Body of pancreas (tissue), 4 donors: Measurements from ENCODE around the gene PEPD. TPM values are rescaled to one million over a fixed set of nuclear protein-coding genes. Genes with fewer than 3 reads are reported as not detected.
A peak's percentile ranks its signal among the peaks of the same experiment; 100 is the strongest.

Source experiments
- ATAC-seq: fragments of 150-250 bp; one replicate; pipeline ENCODE4 v1.9.1; 2016
- DNase-seq, 4 donors: peaks; one replicate each; pipeline ENCODE4 v3.0.0-alpha.2; 2019
- H3K27ac ChIP-seq, 4 donors: fragments of 200-600 bp; sonication (generic); 1 replicate in 3 of 4; 2 replicates in 1 of 4; pipeline versions ENCODE4 v1.5.1 to v1.6.1; 2016 to 2019; ENCODE audit warnings: mild to moderate bottlenecking in 1 of 4, mixed read lengths in 1 of 4, moderate library complexity in 1 of 4
- H3K27me3 ChIP-seq, 2 donors: fragments of 200-600 bp; sonication (generic); one replicate each; pipeline ENCODE4 v1.6.0; 2016; ENCODE audit warnings: mild to moderate bottlenecking in 1 of 2
- H3K36me3 ChIP-seq, 2 donors: fragments of 200-600 bp; sonication (generic); replicated peaks in 1 of 2; 2 replicates each; pipeline ENCODE4 v1.5.1; 2016; ENCODE audit warnings: low read depth in 2 of 2; ENCODE audit not compliant: insufficient read depth in 1 of 2
- H3K4me1 ChIP-seq: fragments of 200-600 bp; sonication (generic); one replicate; pipeline ENCODE4 v1.6.0; 2016
- H3K4me3 ChIP-seq, 2 donors: fragments of 200-600 bp; sonication (generic); 1 replicate in 1 of 2; 2 replicates in 1 of 2; pipeline ENCODE4 v1.5.1; 2016 to 2019
- H3K9me3 ChIP-seq, 3 donors: fragments of 200-600 bp; sonication (generic); 1 replicate in 2 of 3; 2 replicates in 1 of 3; pipeline ENCODE4 v1.5.1; 2016
- POLR2A ChIP-seq, 3 donors: fragments of 450-650 bp; IDR thresholded peaks; one replicate each; pipeline ENCODE4 v1.6.1; 2016; ENCODE audit warnings: antibody characterized with exemption in 3 of 3, mild to moderate bottlenecking in 2 of 3
- WGBS, 2 donors: methylation state at CpG; one replicate each; pipeline ENCODE4 v1.1.5; 2017; 5-methylcytosine and 5-hydroxymethylcytosine counted together
- intact Hi-C: fragments of 100-400 bp; cut with DNase I; formaldehyde crosslinking; loops from one replicate; pipeline ENCODE4 v1.15.1; 2023
- total RNA-seq, 2 donors: library from RNA; depleted of rRNA; stranded (reverse); fragments of >200 nt; gene quantifications; one replicate each; pipeline ENCODE4 v1.1.0, GENCODE V29; 2016
- TF ChIP-seq, protein P1 (sequence below), 7 experiments: fragments of 450-650 bp in 4 of 7; fragments of 200-600 bp in 3 of 7; sonication (generic) in 3 of 7; IDR thresholded peaks; one replicate each; pipeline ENCODE4 v1.5.1; 2016 to 2019; ENCODE audit warnings: antibody characterized with exemption in 7 of 7

PEPD gene
- total RNA-seq, 2 donors from 2014 or later, result 33.2 to 54.7 TPM

DNA sequence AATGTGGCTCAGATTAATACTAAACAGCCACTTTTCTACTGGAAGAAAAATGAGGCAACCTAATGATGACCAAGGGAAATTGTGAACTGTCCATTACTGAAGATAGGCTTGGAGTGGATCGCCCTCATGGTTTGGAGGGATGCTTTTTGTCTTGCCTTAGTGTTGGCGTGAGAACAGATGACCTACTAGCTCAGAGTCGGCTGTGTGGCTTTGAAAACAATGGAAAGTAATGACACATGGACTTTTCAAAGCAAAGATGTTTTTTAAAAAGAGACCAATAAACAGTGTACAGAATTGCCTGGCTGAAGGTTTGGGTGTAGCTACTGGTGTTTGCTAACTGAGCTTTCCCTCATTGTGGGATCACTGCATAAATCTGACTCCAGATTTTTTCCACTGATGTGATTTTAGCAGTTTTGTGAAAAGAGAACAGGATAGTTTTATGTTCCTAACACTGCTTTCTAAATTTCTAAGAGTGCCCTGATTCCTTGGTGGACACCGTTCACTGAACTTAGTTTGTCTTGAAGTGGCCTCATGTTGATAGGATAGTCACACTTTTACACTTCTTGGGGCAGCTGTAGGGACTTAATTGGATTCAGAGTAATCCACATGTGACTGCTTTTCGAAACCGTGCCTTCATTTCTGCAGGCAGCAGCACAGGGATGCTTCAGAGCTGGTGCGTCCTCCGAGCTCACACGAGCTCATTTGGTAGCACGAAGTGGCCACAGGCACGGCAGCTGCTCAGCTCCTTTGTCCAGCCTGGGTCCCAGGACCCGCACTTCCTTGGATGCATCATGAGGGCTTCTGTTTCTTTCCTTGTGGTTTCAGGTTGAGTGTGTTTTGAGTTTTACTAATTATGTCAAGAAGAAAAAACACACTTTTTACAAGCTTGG lies 143.8 kb downstream of the PEPD start:
- no peak for ATAC-seq

DNA sequence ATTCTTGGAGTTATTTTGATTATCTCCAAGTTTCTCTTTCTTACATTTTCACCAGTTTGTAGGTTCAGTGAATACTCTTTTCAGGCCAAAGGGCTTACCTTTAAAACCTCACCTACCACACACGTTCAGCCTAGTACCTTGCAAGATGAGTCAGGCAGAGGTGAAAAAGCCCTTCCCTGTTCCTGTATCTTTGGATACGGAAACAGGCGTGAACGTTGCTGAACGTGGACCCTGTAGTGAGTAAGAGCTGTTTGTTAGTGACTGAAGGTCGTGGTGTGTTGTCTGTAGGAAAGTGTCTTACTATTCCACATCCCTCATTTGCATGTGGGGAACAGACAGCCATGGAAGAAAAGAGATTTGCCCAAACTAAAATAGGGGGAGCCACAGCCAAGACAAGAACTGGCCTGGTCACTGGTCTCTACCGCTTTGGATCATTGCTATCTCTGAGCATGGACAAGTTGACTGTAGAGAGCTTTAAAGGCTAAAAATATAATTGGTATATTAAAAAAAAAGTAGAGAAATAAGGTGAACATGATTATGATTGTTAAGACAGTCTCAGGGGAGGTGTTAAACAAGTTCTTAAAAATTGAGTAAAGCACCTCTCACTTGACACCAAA lies 144.5 kb downstream of the PEPD start:
- H3K4me1 ChIP-seq, result peaks cover 62% of the 10 kb centered on the region
- no peak for TF ChIP-seq POLR2A (IDR thresholded peaks at IDR 0.05)
- TF ChIP-seq, protein P1, sequence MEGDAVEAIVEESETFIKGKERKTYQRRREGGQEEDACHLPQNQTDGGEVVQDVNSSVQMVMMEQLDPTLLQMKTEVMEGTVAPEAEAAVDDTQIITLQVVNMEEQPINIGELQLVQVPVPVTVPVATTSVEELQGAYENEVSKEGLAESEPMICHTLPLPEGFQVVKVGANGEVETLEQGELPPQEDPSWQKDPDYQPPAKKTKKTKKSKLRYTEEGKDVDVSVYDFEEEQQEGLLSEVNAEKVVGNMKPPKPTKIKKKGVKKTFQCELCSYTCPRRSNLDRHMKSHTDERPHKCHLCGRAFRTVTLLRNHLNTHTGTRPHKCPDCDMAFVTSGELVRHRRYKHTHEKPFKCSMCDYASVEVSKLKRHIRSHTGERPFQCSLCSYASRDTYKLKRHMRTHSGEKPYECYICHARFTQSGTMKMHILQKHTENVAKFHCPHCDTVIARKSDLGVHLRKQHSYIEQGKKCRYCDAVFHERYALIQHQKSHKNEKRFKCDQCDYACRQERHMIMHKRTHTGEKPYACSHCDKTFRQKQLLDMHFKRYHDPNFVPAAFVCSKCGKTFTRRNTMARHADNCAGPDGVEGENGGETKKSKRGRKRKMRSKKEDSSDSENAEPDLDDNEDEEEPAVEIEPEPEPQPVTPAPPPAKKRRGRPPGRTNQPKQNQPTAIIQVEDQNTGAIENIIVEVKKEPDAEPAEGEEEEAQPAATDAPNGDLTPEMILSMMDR (IDR thresholded peaks at IDR 0.05), result no peak
- ATAC-seq (no peak), DNase-seq (no peak)
- 64 to 73% methylated on average over 7 of the region's 7 CpGs for WGBS, 2 donors
- intact Hi-C loops, result no loop called here
- no peak overlapping the region for H3K4me3 ChIP-seq
- no peaks in the 10 kb centered on the region for H3K36me3 ChIP-seq
- H3K27ac ChIP-seq, result peak overlapping the region in 1 of 4 donors; percentile 27
- H3K9me3 ChIP-seq, result no peaks in the 10 kb centered on the region
- no peaks in the 10 kb centered on the region for H3K27me3 ChIP-seq

More for the DNA sequence above, 143.8 kb downstream of the PEPD start:
- H3K36me3 ChIP-seq, result no peaks in the 10 kb centered on the region
- intact Hi-C loops, result no loop called here
- DNase-seq, result no peak
- no peaks in the 10 kb centered on the region for H3K9me3 ChIP-seq
- no peak for TF ChIP-seq POLR2A (IDR thresholded peaks at IDR 0.05)
- TF ChIP-seq, protein P1 (IDR thresholded peaks at IDR 0.05), result no peak
- peaks cover 61% of the 10 kb centered on the region for H3K4me1 ChIP-seq
- no peaks in the 10 kb centered on the region for H3K27me3 ChIP-seq
- no peak overlapping the region for H3K4me3 ChIP-seq
- WGBS, 2 donors, result 85 to 90% methylated on average over 12 of the region's 12 CpGs
- no peak overlapping the region for H3K27ac ChIP-seq

DNA sequence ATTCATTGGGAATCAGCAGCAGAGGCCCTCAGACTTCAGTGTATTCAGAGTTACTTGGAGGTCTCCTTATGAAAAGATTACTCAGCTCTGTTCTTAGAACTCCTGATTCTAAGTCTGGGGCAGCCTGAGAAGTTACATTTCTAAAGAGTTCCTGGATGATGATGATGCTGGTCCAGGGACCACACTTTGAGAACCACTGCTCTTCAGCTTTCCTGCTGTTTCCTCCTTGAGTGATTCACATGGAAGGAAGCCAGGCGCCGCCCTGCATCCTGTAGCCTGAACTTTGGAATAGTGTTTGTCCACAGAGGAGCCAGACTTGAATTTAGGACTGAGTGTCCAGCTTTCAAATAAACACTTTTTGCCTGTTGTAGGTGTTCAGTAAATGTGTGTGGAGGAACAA lies 145.2 kb downstream of the PEPD start:
- WGBS, 2 donors, result 66 to 75% methylated on average over 2 of the region's 2 CpGs

DNA sequence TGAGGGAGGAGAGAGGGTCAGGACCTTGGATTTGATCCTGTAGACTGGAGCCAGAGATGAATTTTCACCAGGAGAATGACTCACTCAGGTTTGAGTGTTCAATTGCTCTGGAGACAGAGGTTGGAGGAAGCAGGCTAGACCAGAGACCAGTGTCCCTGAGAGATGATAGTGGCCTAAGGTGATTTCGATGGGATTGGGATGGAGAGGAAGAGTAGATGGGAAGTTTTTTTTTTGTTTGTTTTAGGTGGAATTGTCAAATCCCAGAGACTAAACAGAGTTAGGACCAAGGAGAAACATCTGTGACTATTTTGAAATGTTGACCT lies 145.8 kb downstream of the PEPD start:
- Histone ChIP-seq H3K4me1 (peaks cover 53% of the 10 kb centered on the region), H3K36me3 (no peaks in the 10 kb centered on the region), H3K27ac (peak overlapping the region in 1 of 4 donors; percentile 14), H3K9me3 (no peaks in the 10 kb centered on the region), H3K27me3 (no peaks in the 10 kb centered on the region), H3K4me3 (no peak overlapping the region)
- WGBS, 2 donors, result 76 to 81% methylated on average over 1 of the region's 1 CpG
- DNase-seq, result no peak
- TF ChIP-seq, protein P1 (IDR thresholded peaks at IDR 0.05), result no peak
- no peak for TF ChIP-seq POLR2A (IDR thresholded peaks at IDR 0.05)
- no peak for ATAC-seq
- intact Hi-C loops, result no loop called here

More for the DNA sequence above, 145.2 kb downstream of the PEPD start:
- ATAC-seq (no peak), DNase-seq (peak; percentile 65 to 79 (median 70))
- intact Hi-C loops, result no loop called here
- no peak overlapping the region for H3K4me3 ChIP-seq
- H3K9me3 ChIP-seq, result no peaks in the 10 kb centered on the region
- no peaks in the 10 kb centered on the region for H3K36me3 ChIP-seq
- no peaks in the 10 kb centered on the region for H3K27me3 ChIP-seq
- H3K27ac ChIP-seq, result no peak overlapping the region
- TF ChIP-seq, protein P1 (IDR thresholded peaks at IDR 0.05), result no peak
- TF ChIP-seq POLR2A (IDR thresholded peaks at IDR 0.05), result no peak
- H3K4me1 ChIP-seq, result peaks cover 59% of the 10 kb centered on the region
